ENCODE results near the gene FADD.

The FADD gene

DNA sequence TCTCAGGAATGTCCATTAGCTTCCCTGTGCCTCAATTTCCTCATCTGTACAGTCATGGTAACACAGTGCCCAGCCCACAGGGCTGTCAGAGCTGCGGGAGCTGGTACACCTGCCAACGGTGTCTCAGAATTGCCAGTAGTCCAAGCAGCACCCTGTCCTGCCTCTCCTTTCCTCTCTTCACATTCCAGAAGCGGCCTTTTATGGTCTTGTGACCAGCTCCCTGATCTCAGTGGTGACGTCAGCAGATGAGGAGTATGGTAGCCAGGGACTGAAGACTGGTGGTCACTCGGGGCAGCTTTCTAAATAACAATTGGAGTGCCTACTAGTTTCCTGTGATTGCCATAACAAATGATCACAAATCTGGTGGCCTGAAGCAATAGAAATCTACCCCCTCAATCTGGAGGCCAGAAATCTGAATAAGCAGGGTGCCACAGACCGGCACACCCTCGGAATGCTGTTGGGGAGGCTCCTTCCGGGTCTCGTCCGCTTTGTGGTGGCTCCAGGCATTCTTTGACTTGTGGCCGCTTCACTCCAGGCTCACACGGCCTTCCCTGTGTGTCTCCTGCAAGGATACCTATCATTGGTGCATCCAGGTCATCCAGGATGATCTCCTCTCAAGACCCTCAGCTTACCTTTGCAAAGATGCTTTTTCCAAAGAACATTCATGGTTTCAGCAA lies 2.1 kb downstream of the FADD start:
- Histone ChIP-seq H3K4me3 (ENCODE audit: insufficient read depth, low read length, poor library complexity, severe bottlenecking) (no peak overlapping the region), H3K36me3 (ENCODE audit: low read length) (peaks cover 2% of the 10 kb centered on the region; the same call in 1 of the 2 replicates), H3K27me3 (ENCODE audit: low read length) (no peaks in the 10 kb centered on the region), H3K9me3 (ENCODE audit: insufficient read depth, low read length) (no peaks in the 10 kb centered on the region), H2AFZ (ENCODE audit: low read depth, low read length, severe bottlenecking) (no peak overlapping the region), H3K27ac (ENCODE audit: low read depth, low read length) (no peak overlapping the region), H3K9me2 (replicated peaks; ENCODE audit: insufficient read depth, low read length) (no peaks in the 10 kb centered on the region), H3F3A (ENCODE audit: insufficient read depth) (no peaks in the 10 kb centered on the region; the same call in 1 of the 2 replicates), H3K4me2 (ENCODE audit: low read depth, low read length, poor library complexity, severe bottlenecking) (no peak overlapping the region), H3K9ac (ENCODE audit: low read length) (no peak overlapping the region), H4K20me1 (ENCODE audit: low read depth, low read length) (peaks cover 11% of the 10 kb centered on the region; the same call in 1 of the 2 replicates), H3K79me2 (ENCODE audit: insufficient read depth, low read length) (peaks cover 34% of the 10 kb centered on the region)
- TF ChIP-seq EZH2phosphoT487 (conservative IDR thresholded peaks at IDR 0.05; ENCODE audit: low read length) (no peak), CTCF (IDR thresholded peaks at IDR 0.05; ENCODE audit: insufficient read depth, low read length, poor library complexity, severe bottlenecking) (no peak)

DNA sequence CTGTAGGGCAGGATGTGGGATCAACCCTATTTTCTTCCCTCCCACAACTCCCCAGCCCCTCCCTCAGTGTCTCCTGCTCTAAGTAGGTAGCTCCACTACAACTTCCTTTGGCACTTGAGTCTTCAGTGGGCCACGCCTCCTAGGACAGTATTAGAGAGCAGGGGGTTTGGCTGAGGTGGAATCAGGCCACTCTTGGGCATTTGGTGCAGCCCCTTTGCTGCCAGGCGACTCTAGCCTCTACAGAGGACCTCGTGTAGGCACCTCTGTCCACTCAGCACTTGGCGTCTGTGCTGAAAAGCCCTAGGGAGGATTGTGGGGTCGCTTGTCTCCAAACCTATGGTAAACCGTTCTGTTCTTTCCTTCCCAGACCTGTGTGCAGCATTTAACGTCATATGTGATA lies 2.7 kb downstream of the FADD start:
- Histone ChIP-seq H3K9me2 (replicated peaks; ENCODE audit: insufficient read depth, low read length) (no peaks in the 10 kb centered on the region), H3F3A (ENCODE audit: insufficient read depth) (no peaks in the 10 kb centered on the region; the same call in 1 of the 2 replicates), H3K4me2 (ENCODE audit: low read depth, low read length, poor library complexity, severe bottlenecking) (no peak overlapping the region), H2AFZ (ENCODE audit: low read depth, low read length, severe bottlenecking) (no peak overlapping the region), H3K27me3 (ENCODE audit: low read length) (no peaks in the 10 kb centered on the region), H3K27ac (ENCODE audit: low read depth, low read length) (no peak overlapping the region), H4K20me1 (ENCODE audit: low read depth, low read length) (peaks cover 11% of the 10 kb centered on the region; the same call in 1 of the 2 replicates), H3K9ac (ENCODE audit: low read length) (no peak overlapping the region), H3K79me2 (ENCODE audit: insufficient read depth, low read length) (peaks cover 34% of the 10 kb centered on the region), H3K9me3 (ENCODE audit: insufficient read depth, low read length) (no peaks in the 10 kb centered on the region), H3K4me3 (ENCODE audit: insufficient read depth, low read length, poor library complexity, severe bottlenecking) (no peak overlapping the region), H3K36me3 (ENCODE audit: low read length) (peaks cover 2% of the 10 kb centered on the region; the same call in 1 of the 2 replicates)
- TF ChIP-seq EZH2phosphoT487 (conservative IDR thresholded peaks at IDR 0.05; ENCODE audit: low read length) (no peak), CTCF (IDR thresholded peaks at IDR 0.05; ENCODE audit: insufficient read depth, low read length, poor library complexity, severe bottlenecking) (no peak)

GRCh38 chr11:70206226-70206981 lies 3.3 kb downstream of the FADD start:
- Histone ChIP-seq H2AFZ (ENCODE audit: low read depth, low read length, severe bottlenecking) (no peak overlapping the region), H3K27me3 (ENCODE audit: low read length) (no peaks in the 10 kb centered on the region), H3F3A (ENCODE audit: insufficient read depth) (no peaks in the 10 kb centered on the region; the same call in 1 of the 2 replicates), H3K9me2 (replicated peaks; ENCODE audit: insufficient read depth, low read length) (no peaks in the 10 kb centered on the region), H3K4me3 (ENCODE audit: insufficient read depth, low read length, poor library complexity, severe bottlenecking) (no peak overlapping the region), H3K4me2 (ENCODE audit: low read depth, low read length, poor library complexity, severe bottlenecking) (no peak overlapping the region), H3K36me3 (ENCODE audit: low read length) (peaks cover 2% of the 10 kb centered on the region; the same call in 1 of the 2 replicates), H3K27ac (ENCODE audit: low read depth, low read length) (no peak overlapping the region), H3K9me3 (ENCODE audit: insufficient read depth, low read length) (no peaks in the 10 kb centered on the region), H3K79me2 (ENCODE audit: insufficient read depth, low read length) (peaks cover 34% of the 10 kb centered on the region), H4K20me1 (ENCODE audit: low read depth, low read length) (peaks cover 11% of the 10 kb centered on the region; the same call in 1 of the 2 replicates), H3K9ac (ENCODE audit: low read length) (no peak overlapping the region)
- TF ChIP-seq CTCF (IDR thresholded peaks at IDR 0.05; ENCODE audit: insufficient read depth, low read length, poor library complexity, severe bottlenecking) (no peak), EZH2phosphoT487 (conservative IDR thresholded peaks at IDR 0.05; ENCODE audit: low read length) (no peak)
